PC-9 (cell line): ENCODE results near the gene TEPSIN.

Experiments
- CTCF ChIP-seq: fragments of 200-600 bp; sonication (generic); conservative IDR thresholded peaks from 2 replicates; pipeline ENCODE4 v1.6.1; 2017; ENCODE audit warnings: mixed run types, antibody characterized with exemption, mild to moderate bottlenecking, moderate library complexity
- EZH2 ChIP-seq: fragments of 200-600 bp; sonication (generic); IDR thresholded peaks from 2 replicates; pipeline ENCODE4 v1.8.0; 2017; ENCODE audit warnings: antibody characterized with exemption, low read depth

- TF ChIP-seq CTCF (no peak), EZH2 (no peak)
Measured at GRCh38 chr17:81199482-81199830, 39.4 kb downstream of the TEPSIN start.
